D721Med (cell line): ENCODE results near the gene TNFSF11.
"Not testable (repeated sequence)": the region's sequence is repeated elsewhere in the genome, so short reads cannot be mapped to it uniquely, and the experiment has no call there.

Experiments used
- DNase-seq: peaks from one replicate; pipeline ENCODE4 v3.0.0; 2011; ENCODE audit warnings: low spot score; ENCODE audit not compliant: insufficient read length
- FAIRE-seq: peaks from 2 replicates; lab custom pipeline; 2011; peaks lifted over from hg19 to GRCh38; lab: Jason Lieb, UNC
- CTCF ChIP-seq: IDR thresholded peaks from 2 replicates; pipeline ENCODE4 v1.5.1; 2012; ENCODE audit warnings: mild to moderate bottlenecking, control low read depth; ENCODE audit not compliant: insufficient read depth; ENCODE audit errors: missing control alignments

TNFSF11 gene

DNA sequence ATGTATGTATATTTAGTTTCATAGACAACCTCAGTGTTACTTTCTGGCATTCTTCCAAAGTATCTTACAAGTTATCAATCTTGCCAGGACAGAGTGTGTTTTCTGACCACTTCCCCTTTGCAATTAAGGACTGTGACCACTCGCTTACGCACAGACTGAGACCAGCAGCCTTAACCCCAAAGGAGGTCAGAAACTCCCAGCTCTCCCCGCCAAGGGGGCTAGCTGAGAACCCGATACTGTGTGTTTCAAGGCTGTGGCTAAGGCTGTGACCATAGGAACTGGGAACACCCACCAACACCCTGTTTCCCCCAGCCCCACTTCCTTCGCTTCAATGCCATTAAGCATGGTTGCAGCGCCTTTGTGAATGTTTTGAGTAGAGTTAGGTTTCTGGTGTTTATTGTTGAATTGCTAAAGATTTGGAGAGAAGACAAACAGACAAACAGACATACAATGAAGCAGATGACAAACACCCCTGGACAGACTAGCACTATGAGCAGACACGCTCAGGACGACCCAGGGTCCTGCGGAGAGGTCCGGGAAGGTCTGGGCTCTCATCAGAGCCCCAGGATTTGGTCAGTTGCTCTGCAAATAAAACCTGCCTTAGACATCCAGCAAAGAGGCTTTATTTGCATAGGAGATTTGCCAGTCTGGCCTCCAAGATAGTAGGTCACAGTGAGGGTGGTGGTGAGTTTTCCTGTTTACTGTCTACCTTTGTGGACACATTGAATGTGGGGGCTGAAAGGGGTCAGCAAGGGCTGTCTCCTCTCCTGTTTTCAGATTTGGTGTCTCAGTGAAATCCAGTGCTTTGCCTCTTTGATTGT, 25.0 kb upstream of the TNFSF11 start:
- no peak for TF ChIP-seq CTCF
- FAIRE-seq (no peak), DNase-seq (no peak)

DNA sequence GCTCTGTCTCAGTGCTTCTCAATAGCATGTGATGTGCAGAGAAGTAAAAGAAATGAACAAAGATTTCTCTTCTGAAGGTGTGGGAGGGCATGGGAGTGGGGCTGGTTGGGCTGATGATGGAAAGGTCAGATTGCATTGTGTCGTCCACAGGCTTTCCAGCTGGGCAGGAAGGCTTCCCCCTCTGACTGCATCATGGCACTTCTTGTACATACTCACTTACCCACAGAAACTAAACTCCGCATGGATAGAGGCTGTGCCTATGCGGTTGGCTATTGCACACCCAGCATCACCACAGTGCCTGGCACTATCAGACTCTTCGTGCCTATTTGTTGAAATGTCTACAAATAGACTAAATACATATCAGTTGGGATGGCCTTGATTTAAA, 24.4 kb upstream of the TNFSF11 start:
- no peak for FAIRE-seq
- TF ChIP-seq CTCF = no peak
- no peak for DNase-seq

DNA sequence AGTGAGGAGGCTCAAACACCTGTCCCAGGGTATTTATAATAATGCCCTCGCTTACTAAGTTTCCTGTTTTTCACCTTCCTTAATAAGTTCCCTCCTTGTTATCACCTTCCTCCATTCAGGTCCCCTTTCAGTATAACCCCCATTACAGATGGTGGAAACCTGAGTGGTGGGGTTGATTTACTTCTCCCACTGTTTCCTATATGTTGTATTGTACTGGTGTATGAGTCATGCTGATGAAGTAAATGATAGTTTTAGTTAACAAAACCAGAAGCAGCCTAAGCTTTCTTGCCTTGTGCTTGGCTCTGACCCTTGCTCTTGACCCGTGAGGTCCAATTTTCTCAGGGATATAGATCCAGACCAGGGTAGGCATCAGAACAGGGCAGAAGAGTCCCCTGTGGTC, 22.3 kb upstream of the TNFSF11 start:
- no peak for TF ChIP-seq CTCF
- FAIRE-seq (no peak), DNase-seq (no peak)

GRCh38 chr13:42553098-42554046, 20.6 kb upstream of the TNFSF11 start:
- no peak for TF ChIP-seq CTCF
- FAIRE-seq (no peak), DNase-seq (no peak)

GRCh38 chr13:42559057-42559456, 14.9 kb upstream of the TNFSF11 start:
- TF ChIP-seq CTCF = no peak
- no peak for FAIRE-seq
- DNase-seq = no peak

DNA sequence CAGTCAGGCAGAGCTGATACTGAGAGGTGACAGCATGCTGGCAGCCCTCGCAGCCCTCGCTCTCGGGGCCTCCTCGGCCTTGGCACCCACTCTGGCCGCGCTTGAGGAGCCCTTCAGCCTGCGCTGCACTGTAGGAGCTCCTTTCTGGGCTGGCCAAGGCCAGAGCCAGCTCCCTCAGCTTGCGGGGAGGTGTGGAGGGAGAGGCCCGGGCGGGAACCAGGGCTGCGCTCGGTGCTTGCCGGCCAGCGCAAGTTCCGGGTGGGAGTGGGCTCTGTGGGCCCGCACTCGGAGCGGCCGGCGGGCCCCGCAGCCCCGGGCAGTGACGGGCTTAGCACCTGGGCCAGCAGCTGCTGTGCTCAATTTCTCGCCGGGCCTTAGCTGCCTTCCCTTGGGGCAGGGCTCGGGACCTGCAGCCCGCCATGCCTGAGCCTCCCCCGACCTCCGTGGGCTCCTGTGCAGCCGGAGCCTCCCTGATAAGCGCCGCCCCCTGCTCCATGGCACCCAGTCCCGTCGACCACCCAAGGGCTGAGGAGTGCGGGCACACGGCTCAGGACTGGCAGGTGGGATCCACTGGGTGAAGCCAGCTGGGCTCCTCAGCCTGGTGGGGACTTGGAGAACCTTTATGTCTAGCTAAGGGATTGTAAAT, 14.3 kb upstream of the TNFSF11 start:
- FAIRE-seq, DNase-seq: not testable (repeated sequence)

- not testable (repeated sequence) for FAIRE-seq, DNase-seq
Observed at GRCh38 chr13:42560320-42560719, 13.6 kb upstream of the TNFSF11 start.
